ENCODE data around the gene NELFA. TPM values are rescaled to one million over a fixed set of nuclear protein-coding genes. Genes with fewer than 3 reads are reported as not detected.
A peak's percentile ranks its signal among the peaks of the same experiment; 100 is the strongest.

Gene NELFA
- total RNA-seq, 6 experiments from 2014 or later: 6.6 to 14.7 (median 8.7) TPM

- H3K27me3 ChIP-seq: no peaks in the 10 kb centered on the region
- intact Hi-C loops (cut with DNase I): no loop called here
- H3K4me3 ChIP-seq: no peak overlapping the region
- H3K27ac ChIP-seq: no peak overlapping the region
- TF ChIP-seq CTCF (IDR thresholded peaks at IDR 0.05) (no peak), POLR2A (IDR thresholded peaks at IDR 0.05) (no peak)
- no peaks in the 10 kb centered on the region for H3K9me3 ChIP-seq
- H3K4me1 ChIP-seq: no peaks in the 10 kb centered on the region
- peak in 1 of 3 donors; percentile 30 for DNase-seq
- WGBS (ENCODE audit: insufficient coverage, low coverage, low lambda C conversion rate, missing lambda C conversion rate): 88% methylated on average over 5 of the region's 16 CpGs
- peaks cover 0 to 67% (median 17%) of the 10 kb centered on the region in 4 donors for H3K36me3 ChIP-seq
- ATAC-seq: no peak
These were observed 28.2 kb downstream of the NELFA start for GRCh38 chr4:1980561-1981041.

GRCh38 chr4:1979477-1980196, 29.1 kb downstream of the NELFA start:
- Histone ChIP-seq H3K4me3 (no peak overlapping the region), H3K4me1 (no peaks in the 10 kb centered on the region), H3K27me3 (no peaks in the 10 kb centered on the region), H3K36me3 (peaks cover 0 to 59% (median 16%) of the 10 kb centered on the region in 4 donors), H3K27ac (no peak overlapping the region), H3K9me3 (no peaks in the 10 kb centered on the region)
- TF ChIP-seq POLR2A (IDR thresholded peaks at IDR 0.05): no peak
- TF ChIP-seq CTCF (IDR thresholded peaks at IDR 0.05): no peak
- intact Hi-C loops (cut with DNase I): no loop called here
- WGBS (ENCODE audit: insufficient coverage, low coverage, low lambda C conversion rate, missing lambda C conversion rate): 94% methylated on average over 21 of the region's 22 CpGs
- DNase-seq (peak in 1 of 3 donors; percentile 38), ATAC-seq (no peak)

- ATAC-seq (peak in 1 of 4 donors; percentile 15), DNase-seq (peak in 1 of 3 donors; percentile 49)
- TF ChIP-seq POLR2A (IDR thresholded peaks at IDR 0.05) (no peak), CTCF (IDR thresholded peaks at IDR 0.05) (no peak)
- Histone ChIP-seq H3K4me1 (no peaks in the 10 kb centered on the region), H3K36me3 (peaks cover 0 to 53% (median 16%) of the 10 kb centered on the region in 4 donors), H3K27ac (no peak overlapping the region), H3K27me3 (no peaks in the 10 kb centered on the region), H3K9me3 (no peaks in the 10 kb centered on the region), H3K4me3 (no peak overlapping the region)
- 86% methylated on average over 14 of the region's 45 CpGs for WGBS (ENCODE audit: insufficient coverage, low coverage, low lambda C conversion rate, missing lambda C conversion rate)
- intact Hi-C loops (cut with DNase I): no loop called here
These were observed 29.9 kb downstream of the NELFA start for GRCh38 chr4:1978741-1979476.

- Histone ChIP-seq H3K27me3 (no peaks in the 10 kb centered on the region), H3K36me3 (peaks cover 0 to 46% (median 13%) of the 10 kb centered on the region in 4 donors), H3K27ac (no peak overlapping the region), H3K9me3 (no peaks in the 10 kb centered on the region), H3K4me3 (no peak overlapping the region), H3K4me1 (no peaks in the 10 kb centered on the region)
- peak in 1 of 3 donors; percentile 29 for DNase-seq
- no peak for ATAC-seq
- intact Hi-C loops (cut with DNase I): no loop called here
- WGBS (ENCODE audit: insufficient coverage, low coverage, low lambda C conversion rate, missing lambda C conversion rate): 86% methylated on average over 4 of the region's 13 CpGs
- TF ChIP-seq CTCF (IDR thresholded peaks at IDR 0.05) (no peak), POLR2A (IDR thresholded peaks at IDR 0.05) (no peak)
These were observed 30.5 kb downstream of the NELFA start for GRCh38 chr4:1978226-1978625.

Measured in right lobe of liver (tissue), 6 donors.